K562 (cell line): ENCODE results near the gene SVIL. TPM values are rescaled to one million over a fixed set of nuclear protein-coding genes. Genes with fewer than 3 reads are reported as not detected.

Experiments
- ATF7 ChIP-seq: fragments of 450-650 bp; IDR thresholded peaks from 2 replicates; pipeline ENCODE4 v1.7.1; 2014; ENCODE audit warnings: mild to moderate bottlenecking, moderate library complexity
- CBX1 ChIP-seq: sonication (generic); IDR thresholded peaks from 2 replicates; pipeline ENCODE4 v1.6.1; 2016; ENCODE audit warnings: antibody characterized with exemption, low read depth, mild to moderate bottlenecking
- CHD7 ChIP-seq: fragments of 200-600 bp; sonication (generic); IDR thresholded peaks from one replicate; pipeline ENCODE4 v1.6.1; 2012; ENCODE audit warnings: mild to moderate bottlenecking, low read depth, low read length, inconsistent platforms
- E2F4 ChIP-seq: sonication (generic); formaldehyde crosslinking; IDR thresholded peaks from 2 replicates; pipeline ENCODE4 v1.8.0; 2022; ENCODE audit warnings: mild to moderate bottlenecking, low read depth, missing genetic modification reagents
- RHOXF2B ChIP-seq: fragments of 250-450 bp; sonication (Bioruptor Pico); conservative IDR thresholded peaks from 2 replicates; pipeline ENCODE4 v1.5.1; 2021
- TSC22D4 ChIP-seq: fragments of 450-650 bp; IDR thresholded peaks from 2 replicates; pipeline ENCODE4 v1.6.1; 2016; ENCODE audit warnings: missing genetic modification characterization, missing biosample characterization, control low read depth
- ZNF740 ChIP-seq, 3 experiments: fragments of 200-800 bp in 1 of 3; sonication (Bioruptor generic) in 1 of 3; sonication (generic) in 1 of 3; formaldehyde crosslinking in 1 of 3; IDR thresholded peaks; 2 replicates each; pipeline versions ENCODE4 v1.6.1 to v1.8.0; 2016 to 2022; ENCODE audit warnings: mild to moderate bottlenecking in 2 of 3, missing compliant biosample characterization in 2 of 3, missing genetic modification characterization in 2 of 3, missing genetic modification reagents in 1 of 3
- polyA plus RNA-seq, 8 experiments: library from polyadenylated mRNA; depleted of rRNA in 4 of 8; stranded (reverse) in 5 of 8; unstranded in 3 of 8; fragments of >200 nt; fragmentation: Nextera tagmentation in 2 of 8; fragmentation: Illumina TruSeq in 1 of 8; extraction: Ambion mirVana in 2 of 8; extraction: Trizol in 1 of 8; gene quantifications; 2 replicates each; pipeline versions ENCODE4 v1.2.1 to v1.2.3, GENCODE V29; 2011 to 2014; ENCODE audit warnings: inconsistent platforms in 1 of 8, missing spikeins in 1 of 8
- total RNA-seq, 7 experiments: library from RNA; depleted of rRNA in 6 of 7; stranded (reverse); fragments of >200 nt in 6 of 7; fragmentation: Illumina TruSeq in 2 of 7; extraction: Trizol in 2 of 7; gene quantifications; 2 replicates each; pipeline versions ENCODE4 v1.2.1 to v1.2.3, GENCODE V29; 2011 to 2021; ENCODE audit warnings: low replicate concordance in 1 of 7

The SVIL gene
- total and polyA plus RNA-seq, 9 of the 15 experiments (the other 6 are each of a cell fraction or from before 2014, with no cell fraction given) = under 0.01 to 0.18 (median 0.05) TPM; not detected in 3

DNA sequence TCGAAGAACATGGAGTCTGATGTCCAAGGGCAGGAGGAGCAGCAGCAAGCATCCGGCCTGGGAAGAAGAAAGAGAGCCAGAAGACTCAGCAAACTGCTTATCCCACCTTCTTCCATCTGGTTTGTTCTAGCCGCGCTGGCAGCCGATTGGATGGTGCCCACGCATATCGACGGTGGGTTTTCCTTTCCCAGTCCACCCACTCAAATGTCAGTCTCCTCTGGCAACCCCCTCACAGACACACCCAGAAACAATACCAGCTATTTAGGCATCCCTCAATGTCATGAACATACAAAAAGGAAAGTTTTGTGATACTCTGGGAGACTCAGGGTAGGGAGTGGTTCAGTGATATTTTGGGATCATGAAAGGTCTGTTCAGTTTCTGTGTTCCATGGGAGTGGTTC is 206.3 kb downstream of the SVIL start (continued):
- TF ChIP-seq CHD7 (no peak), ZNF740 (CRISPR knock-in tag; IDR thresholded peaks at IDR 0.05) (no peak), ZNF740 (tag; IDR thresholded peaks at IDR 0.05) (no peak), ATF7 (no peak), CBX1 (no peak), E2F4 (CRISPR knock-in tag) (no peak), TSC22D4 (tag) (no peak), RHOXF2B (no peak)
- TF ChIP-seq, all 486 proteins: peak for 0
